SK-N-SH treated with all-trans-retinoic acid at 6 μM for 48 hours (cell line): ENCODE data around the gene RNF10.
"Not testable (repeated sequence)": the region's sequence is repeated elsewhere in the genome, so short reads cannot be mapped to it uniquely, and the experiment has no call there.

Source experiments
- ATAC-seq: fragments of 200-7000 bp; cut with Tn5 transposase; 3 replicates; pipeline ENCODE4 v1.9.1; 2020; ENCODE audit warnings: mild to moderate bottlenecking, moderate library complexity
- ESRRG ChIP-seq: fragments of 250-450 bp; sonication (Bioruptor Pico); IDR thresholded peaks from 2 replicates; pipeline ENCODE4 v1.6.1; 2021; ENCODE audit warnings: mild to moderate bottlenecking
- ISL1 ChIP-seq: fragments of 250-450 bp; sonication (Bioruptor Pico); IDR thresholded peaks from 2 replicates; pipeline ENCODE4 v2.1.2; 2022; ENCODE audit warnings: mild to moderate bottlenecking, moderate library complexity
- OSR1 ChIP-seq: fragments of 250-450 bp; sonication (Bioruptor Pico); IDR thresholded peaks from 2 replicates; pipeline ENCODE4 v1.8.0; 2022; ENCODE audit warnings: moderate library complexity, mild to moderate bottlenecking, inconsistent platforms
- PPARA ChIP-seq: fragments of 250-450 bp; sonication (Bioruptor Pico); IDR thresholded peaks from 2 replicates; pipeline ENCODE4 v1.5.0; 2020; ENCODE audit warnings: mild to moderate bottlenecking, borderline replicate concordance
- SNAI2 ChIP-seq: fragments of 250-450 bp; sonication (Bioruptor Pico); IDR thresholded peaks from 2 replicates; pipeline ENCODE4 v1.5.0; 2020; ENCODE audit warnings: mild to moderate bottlenecking, moderate library complexity
- TCF4 ChIP-seq: fragments of 250-450 bp; sonication (Bioruptor Pico); IDR thresholded peaks from 2 replicates; pipeline ENCODE4 v1.8.0; 2021; ENCODE audit warnings: mild to moderate bottlenecking, moderate library complexity, borderline replicate concordance
- TOX ChIP-seq: fragments of 250-450 bp; sonication (Bioruptor Pico); IDR thresholded peaks from 2 replicates; pipeline ENCODE4 v1.8.0; 2021; ENCODE audit warnings: mild to moderate bottlenecking, moderate library complexity, borderline replicate concordance
- ZC3H10 ChIP-seq: fragments of 250-450 bp; sonication (Bioruptor Pico); IDR thresholded peaks from 2 replicates; pipeline ENCODE4 v1.5.1; 2021; ENCODE audit warnings: mild to moderate bottlenecking, moderate library complexity
- ZFP3 ChIP-seq: fragments of 250-450 bp; sonication (Bioruptor Pico); IDR thresholded peaks from 2 replicates; pipeline ENCODE4 v1.5.0; 2020; ENCODE audit warnings: mild to moderate bottlenecking, moderate library complexity
- ZNF70 ChIP-seq: fragments of 450-650 bp; formaldehyde crosslinking; IDR thresholded peaks from 2 replicates; pipeline ENCODE4 v1.5.0; 2020; ENCODE audit warnings: mild to moderate bottlenecking, moderate library complexity
- ZNF8 ChIP-seq: fragments of 450-650 bp; formaldehyde crosslinking; IDR thresholded peaks from 2 replicates; pipeline ENCODE4 v1.5.0; 2020; ENCODE audit warnings: mild to moderate bottlenecking, moderate library complexity
- TF ChIP-seq, protein P1 (sequence below): fragments of 250-450 bp; sonication (Bioruptor Pico); IDR thresholded peaks from 2 replicates; pipeline ENCODE4 v1.5.1; 2021; ENCODE audit warnings: mild to moderate bottlenecking, moderate library complexity
- TF ChIP-seq, protein P2 (sequence below): fragments of 250-450 bp; sonication (Bioruptor Pico); IDR thresholded peaks from 2 replicates; pipeline ENCODE4 v1.5.0; 2020; ENCODE audit warnings: mild to moderate bottlenecking, moderate library complexity
- TF ChIP-seq, protein P3 (sequence below): fragments of 250-450 bp; sonication (Bioruptor Pico); IDR thresholded peaks from 2 replicates; pipeline ENCODE4 v1.5.1; 2020; ENCODE audit warnings: low read depth, mild to moderate bottlenecking, moderate library complexity

Gene RNF10

DNA sequence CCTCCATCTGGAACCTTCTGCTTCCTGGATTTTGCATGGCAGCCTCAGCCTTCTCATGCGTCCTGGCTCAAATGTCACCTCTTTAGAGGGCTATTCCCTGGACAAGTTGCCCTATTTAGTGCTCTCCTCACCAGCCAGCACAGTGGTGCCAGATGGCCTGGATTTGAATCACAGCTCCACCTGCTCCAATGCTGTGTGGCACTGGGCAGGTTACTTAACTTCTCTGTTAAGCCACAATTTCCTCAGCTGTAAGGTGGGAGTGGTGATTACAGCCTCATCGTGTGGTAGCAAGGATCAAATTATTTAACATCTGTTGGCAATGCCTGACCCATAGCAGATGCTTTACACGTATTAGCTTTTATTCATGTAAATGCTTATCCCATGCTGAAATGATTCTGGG is 63.7 kb downstream of the RNF10 start:
- TF ChIP-seq, protein P1, sequence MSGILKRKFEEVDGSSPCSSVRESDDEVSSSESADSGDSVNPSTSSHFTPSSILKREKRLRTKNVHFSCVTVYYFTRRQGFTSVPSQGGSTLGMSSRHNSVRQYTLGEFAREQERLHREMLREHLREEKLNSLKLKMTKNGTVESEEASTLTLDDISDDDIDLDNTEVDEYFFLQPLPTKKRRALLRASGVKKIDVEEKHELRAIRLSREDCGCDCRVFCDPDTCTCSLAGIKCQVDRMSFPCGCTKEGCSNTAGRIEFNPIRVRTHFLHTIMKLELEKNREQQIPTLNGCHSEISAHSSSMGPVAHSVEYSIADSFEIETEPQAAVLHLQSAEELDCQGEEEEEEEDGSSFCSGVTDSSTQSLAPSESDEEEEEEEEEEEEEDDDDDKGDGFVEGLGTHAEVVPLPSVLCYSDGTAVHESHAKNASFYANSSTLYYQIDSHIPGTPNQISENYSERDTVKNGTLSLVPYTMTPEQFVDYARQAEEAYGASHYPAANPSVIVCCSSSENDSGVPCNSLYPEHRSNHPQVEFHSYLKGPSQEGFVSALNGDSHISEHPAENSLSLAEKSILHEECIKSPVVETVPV (CRISPR knock-in tag), result no peak
- TF ChIP-seq, all 23 proteins: peak for 0
- ATAC-seq, result no peak

DNA sequence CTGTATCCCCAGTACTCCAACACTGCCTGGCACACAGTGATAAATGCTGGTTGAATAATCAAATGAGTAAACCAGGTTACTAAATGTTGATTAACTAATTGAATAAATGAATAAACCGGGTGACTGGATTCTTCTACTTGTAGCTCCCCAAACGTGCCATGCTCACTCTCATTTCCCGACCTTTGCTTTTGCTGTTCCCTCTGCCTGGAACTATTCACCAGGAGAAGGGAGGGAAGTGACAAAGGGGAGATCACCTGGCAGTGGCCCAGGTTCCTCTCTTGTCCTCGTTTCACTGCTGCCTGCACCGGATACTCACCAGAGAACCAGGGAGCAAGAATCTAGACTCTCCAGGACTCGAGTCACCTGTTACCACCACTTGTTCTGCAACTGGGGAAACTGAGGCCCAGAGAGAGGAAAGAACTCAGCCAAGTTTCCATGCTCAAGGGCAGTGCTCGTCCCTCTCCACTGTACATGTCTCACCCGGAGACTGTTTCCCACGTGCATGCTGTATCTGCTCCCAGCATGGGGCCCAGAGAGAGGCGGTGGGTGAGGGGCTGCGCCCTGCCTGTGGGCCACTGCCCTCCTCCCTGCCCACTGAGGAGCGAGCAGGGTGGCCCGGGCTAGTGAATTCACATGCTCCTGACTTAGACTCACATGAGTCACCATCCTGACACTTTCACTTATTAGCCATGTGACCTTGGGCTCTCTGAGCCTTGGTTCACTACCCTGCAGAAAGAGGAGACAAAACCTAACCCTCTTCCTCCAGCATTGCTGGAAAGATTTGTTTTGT is 64.7 kb downstream of the RNF10 start:
- TF ChIP-seq PPARA (CRISPR knock-in tag), result no peak
- no peak for TF ChIP-seq ESRRG (CRISPR knock-in tag)
- TF ChIP-seq TOX, result no peak
- TF ChIP-seq TCF4, result no peak
- ATAC-seq, result peak; percentile 81

DNA sequence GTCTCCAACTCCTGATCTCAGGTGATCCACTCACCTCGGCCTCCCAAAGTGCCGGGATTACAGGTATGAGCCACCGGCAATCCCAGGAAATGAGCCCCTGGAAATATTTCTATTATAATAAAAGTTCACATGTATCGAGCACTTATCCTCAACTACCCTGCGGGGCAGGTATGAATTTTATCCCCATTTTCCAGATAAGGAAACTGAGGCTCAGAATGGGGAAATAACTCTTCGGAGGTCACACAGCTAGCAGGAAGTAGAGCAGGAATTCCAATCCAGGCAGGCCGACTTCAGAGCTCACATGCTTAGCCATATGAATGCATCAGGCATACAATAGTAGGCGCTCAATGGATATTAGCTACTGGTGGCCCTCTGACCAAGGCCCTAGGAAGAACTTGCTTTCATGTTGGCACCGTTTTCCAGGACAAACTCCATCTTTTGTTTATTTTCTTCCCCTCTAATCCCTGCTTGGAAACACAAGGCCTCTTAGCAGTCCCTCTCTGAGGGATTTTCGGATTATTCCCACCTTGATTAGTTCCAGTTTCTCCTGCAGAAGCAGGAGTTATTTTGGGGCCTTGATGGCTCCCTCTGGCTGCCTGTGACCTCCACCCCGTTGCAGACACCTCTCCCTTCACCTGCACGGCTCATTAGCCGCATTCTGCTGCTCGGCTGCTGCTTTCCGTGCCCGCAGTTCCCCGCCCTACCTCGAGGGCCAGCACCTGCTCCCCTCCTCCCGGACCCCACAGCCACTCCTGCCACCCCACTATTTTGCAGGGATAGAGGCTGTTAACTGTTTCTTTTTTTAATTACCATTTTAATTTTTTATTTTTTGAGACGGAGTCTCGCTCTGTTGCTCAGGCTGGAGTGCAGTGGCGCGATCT is 65.8 kb downstream of the RNF10 start:
- ATAC-seq, result no peak

DNA sequence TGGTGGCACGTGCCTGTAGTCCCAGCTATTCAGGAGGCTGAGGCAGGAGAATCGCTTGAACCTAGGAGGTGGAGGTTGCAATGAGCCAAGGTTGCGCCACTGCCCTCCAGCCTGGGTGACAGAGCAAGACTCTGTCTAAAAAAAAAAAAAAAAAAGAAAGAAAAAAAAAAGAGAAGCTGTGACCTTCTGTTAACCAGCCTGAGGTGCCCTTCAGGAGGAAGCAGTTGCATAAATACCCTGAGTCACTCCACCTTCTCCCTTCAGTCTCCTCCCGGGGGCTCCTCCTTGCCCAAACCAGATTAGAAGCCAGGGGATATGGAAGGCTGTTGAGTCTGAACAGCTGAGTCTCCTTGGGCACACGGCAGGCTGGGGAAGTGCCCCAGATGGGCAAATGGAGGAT is 68.3 kb downstream of the RNF10 start:
- ATAC-seq, result not testable (repeated sequence)

More for the DNA sequence above, 65.8 kb downstream of the RNF10 start:
- TF ChIP-seq, protein P2, sequence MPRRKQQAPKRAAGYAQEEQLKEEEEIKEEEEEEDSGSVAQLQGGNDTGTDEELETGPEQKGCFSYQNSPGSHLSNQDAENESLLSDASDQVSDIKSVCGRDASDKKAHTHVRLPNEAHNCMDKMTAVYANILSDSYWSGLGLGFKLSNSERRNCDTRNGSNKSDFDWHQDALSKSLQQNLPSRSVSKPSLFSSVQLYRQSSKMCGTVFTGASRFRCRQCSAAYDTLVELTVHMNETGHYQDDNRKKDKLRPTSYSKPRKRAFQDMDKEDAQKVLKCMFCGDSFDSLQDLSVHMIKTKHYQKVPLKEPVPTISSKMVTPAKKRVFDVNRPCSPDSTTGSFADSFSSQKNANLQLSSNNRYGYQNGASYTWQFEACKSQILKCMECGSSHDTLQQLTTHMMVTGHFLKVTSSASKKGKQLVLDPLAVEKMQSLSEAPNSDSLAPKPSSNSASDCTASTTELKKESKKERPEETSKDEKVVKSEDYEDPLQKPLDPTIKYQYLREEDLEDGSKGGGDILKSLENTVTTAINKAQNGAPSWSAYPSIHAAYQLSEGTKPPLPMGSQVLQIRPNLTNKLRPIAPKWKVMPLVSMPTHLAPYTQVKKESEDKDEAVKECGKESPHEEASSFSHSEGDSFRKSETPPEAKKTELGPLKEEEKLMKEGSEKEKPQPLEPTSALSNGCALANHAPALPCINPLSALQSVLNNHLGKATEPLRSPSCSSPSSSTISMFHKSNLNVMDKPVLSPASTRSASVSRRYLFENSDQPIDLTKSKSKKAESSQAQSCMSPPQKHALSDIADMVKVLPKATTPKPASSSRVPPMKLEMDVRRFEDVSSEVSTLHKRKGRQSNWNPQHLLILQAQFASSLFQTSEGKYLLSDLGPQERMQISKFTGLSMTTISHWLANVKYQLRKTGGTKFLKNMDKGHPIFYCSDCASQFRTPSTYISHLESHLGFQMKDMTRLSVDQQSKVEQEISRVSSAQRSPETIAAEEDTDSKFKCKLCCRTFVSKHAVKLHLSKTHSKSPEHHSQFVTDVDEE (CRISPR knock-in tag), result no peak
- TF ChIP-seq, protein P3, sequence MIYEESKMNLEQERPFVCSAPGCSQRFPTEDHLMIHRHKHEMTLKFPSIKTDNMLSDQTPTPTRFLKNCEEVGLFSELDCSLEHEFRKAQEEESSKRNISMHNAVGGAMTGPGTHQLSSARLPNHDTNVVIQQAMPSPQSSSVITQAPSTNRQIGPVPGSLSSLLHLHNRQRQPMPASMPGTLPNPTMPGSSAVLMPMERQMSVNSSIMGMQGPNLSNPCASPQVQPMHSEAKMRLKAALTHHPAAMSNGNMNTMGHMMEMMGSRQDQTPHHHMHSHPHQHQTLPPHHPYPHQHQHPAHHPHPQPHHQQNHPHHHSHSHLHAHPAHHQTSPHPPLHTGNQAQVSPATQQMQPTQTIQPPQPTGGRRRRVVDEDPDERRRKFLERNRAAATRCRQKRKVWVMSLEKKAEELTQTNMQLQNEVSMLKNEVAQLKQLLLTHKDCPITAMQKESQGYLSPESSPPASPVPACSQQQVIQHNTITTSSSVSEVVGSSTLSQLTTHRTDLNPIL (CRISPR knock-in tag), result no peak
- TF ChIP-seq ISL1 (CRISPR knock-in tag) (no peak), SNAI2 (CRISPR knock-in tag) (no peak)
- TF ChIP-seq, protein P1 (CRISPR knock-in tag), result no peak

DNA sequence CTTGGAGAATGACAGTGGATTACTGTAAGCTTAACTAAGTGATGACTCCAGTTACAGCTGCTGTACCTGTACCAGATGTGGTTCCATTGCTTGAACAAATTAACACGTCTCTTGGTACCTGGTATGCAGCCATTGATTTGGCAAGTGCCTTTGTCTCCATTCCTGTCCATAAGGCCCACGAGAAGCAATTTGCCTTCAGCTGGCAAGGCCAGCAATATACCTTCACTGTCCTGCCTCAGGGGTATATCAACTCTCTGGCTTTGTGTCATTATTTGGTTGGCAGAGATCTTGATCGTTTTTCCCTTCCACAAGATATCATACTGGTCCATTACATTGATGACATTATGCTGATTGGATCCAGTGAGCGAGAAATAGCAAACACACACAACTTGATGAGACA is 76.4 kb downstream of the RNF10 start:
- ATAC-seq, result no peak
- no peak for TF ChIP-seq ZFP3
- TF ChIP-seq ESRRG (CRISPR knock-in tag), result no peak
- no peak for TF ChIP-seq ZC3H10 (CRISPR knock-in tag)
- TF ChIP-seq ZNF8, result no peak
- TF ChIP-seq, protein P2 (CRISPR knock-in tag), result no peak
- TF ChIP-seq OSR1 (CRISPR knock-in tag), result no peak
- no peak for TF ChIP-seq ZNF70 (CRISPR knock-in tag)
- TF ChIP-seq, protein P1 (CRISPR knock-in tag), result no peak

DNA sequence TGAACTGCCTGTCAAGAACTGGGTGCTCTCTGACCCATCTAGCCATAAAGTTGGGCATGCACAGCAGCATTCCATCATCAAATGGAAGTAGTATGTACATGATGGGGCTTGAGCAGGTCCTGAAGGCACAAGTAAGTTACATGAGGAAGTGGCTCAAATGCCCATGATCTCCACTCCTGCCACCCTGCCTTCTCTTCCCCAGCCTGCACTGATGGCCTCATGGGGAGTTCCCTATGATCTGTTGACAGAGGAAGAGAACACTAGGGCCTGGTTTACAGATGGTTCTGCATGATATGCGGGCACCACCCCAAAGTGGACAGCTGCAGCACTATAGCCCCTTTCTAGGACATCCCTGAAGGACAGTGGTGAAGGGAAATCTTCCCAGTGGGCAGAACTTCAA is 77.4 kb downstream of the RNF10 start:
- not testable (repeated sequence) for ATAC-seq
